CD4-positive, alpha-beta T cell (primary cell): Measurements from ENCODE around the gene EML6. TPM values are rescaled to one million over a fixed set of nuclear protein-coding genes. Genes with fewer than 3 reads are reported as not detected.

Experiments used
- ATAC-seq: fragments of 200-7000 bp; cut with Tn5 transposase; one replicate; pipeline ENCODE4 v1.10.0; 2022; ENCODE audit warnings: mild to moderate bottlenecking; ENCODE audit not compliant: poor library complexity
- CTCF ChIA-PET: fragments of 350-600 bp; sonication (Branson Sonifier 250); formaldehyde crosslinking; loops from one replicate; lab custom pipeline; 2021; ENCODE audit warnings: antibody characterized with exemption, inconsistent platforms; lab: Charles Lee
- POLR2A ChIA-PET: fragments of 350-600 bp; sonication (Branson Sonifier 250); formaldehyde crosslinking; loops from one replicate; lab custom pipeline; 2021; ENCODE audit warnings: antibody characterized with exemption, inconsistent platforms; lab: Charles Lee
- DNase-seq, 14 experiments: peaks; one replicate each; pipeline ENCODE4 v3.0.0-alpha.2; 2013 to 2020; ENCODE audit warnings: mixed read lengths in 2 of 14
- H3K27ac ChIP-seq, 2 donors: one replicate each; pipeline versions ENCODE4 v1.5.1 to v1.7.0; 2013; ENCODE audit warnings: low read length in 2 of 2, low read depth in 1 of 2, mild to moderate bottlenecking in 1 of 2
- H3K27me3 ChIP-seq, 2 experiments: 1 replicate in 1 of 2; 2 replicates in 1 of 2; pipeline versions ENCODE4 v1.6.1 to v1.7.0; 2013; ENCODE audit warnings: low read length in 2 of 2, control low read depth in 1 of 2, mild to moderate bottlenecking in 1 of 2, moderate library complexity in 1 of 2; ENCODE audit not compliant: insufficient read depth in 2 of 2, control insufficient read depth in 1 of 2
- H3K36me3 ChIP-seq: one replicate; pipeline ENCODE4 v1.6.1; 2013; ENCODE audit warnings: low read length, control low read depth; ENCODE audit not compliant: insufficient read depth
- H3K4me1 ChIP-seq: one replicate; pipeline ENCODE4 v1.6.1; 2013; ENCODE audit warnings: low read length, control low read depth; ENCODE audit not compliant: insufficient read depth
- H3K4me3 ChIP-seq: one replicate; pipeline ENCODE4 v1.5.1; 2013; ENCODE audit warnings: mild to moderate bottlenecking, low read length, moderate library complexity
- H3K9me3 ChIP-seq, 2 experiments: 1 replicate in 1 of 2; 2 replicates in 1 of 2; pipeline versions ENCODE4 v1.6.1 to v1.7.0; 2013; ENCODE audit warnings: low read length in 2 of 2, mild to moderate bottlenecking in 2 of 2, control low read depth in 1 of 2, moderate library complexity in 1 of 2; ENCODE audit not compliant: control insufficient read depth in 1 of 2, insufficient read depth in 1 of 2
- H3K27ac Mint-ChIP-seq: one replicate; pipeline ENCODE4 v1.8.0; 2020; ENCODE audit warnings: mixed read lengths
- H3K27me3 Mint-ChIP-seq: one replicate; pipeline ENCODE4 v1.8.0; 2021; ENCODE audit warnings: mixed read lengths
- H3K36me3 Mint-ChIP-seq: one replicate; pipeline ENCODE4 v1.8.0; 2021; ENCODE audit warnings: low read depth, mixed read lengths
- H3K4me1 Mint-ChIP-seq: one replicate; pipeline ENCODE4 v1.8.0; 2021; ENCODE audit warnings: low read depth, mixed read lengths
- H3K4me3 Mint-ChIP-seq: one replicate; pipeline ENCODE4 v1.8.0; 2020; ENCODE audit warnings: mild to moderate bottlenecking, mixed read lengths
- H3K9me3 Mint-ChIP-seq: one replicate; pipeline ENCODE4 v1.8.0; 2020; ENCODE audit warnings: mixed read lengths
- intact Hi-C, 2 experiments: fragments of 100-400 bp; cut with DNase I in 1 of 2; cut with micrococcal nuclease in 1 of 2; formaldehyde crosslinking; loops; one replicate each; pipeline versions ENCODE4 v1.15.1 to v1.9.0; 2023 to 2025; cut with DNase I, micrococcal nuclease
- total RNA-seq, 174 experiments: library from RNA in 2 of 174; stranded (reverse) in 2 of 174; gene quantifications; one replicate each; pipeline ENCODE4 v1.2.3 and lab custom pipeline; 2021 to 2026
- TF ChIP-seq, protein P1 (sequence below): fragments of 200-600 bp; IDR thresholded peaks from one replicate; pipeline ENCODE4 v1.8.0; 2022; ENCODE audit warnings: antibody characterized with exemption, mild to moderate bottlenecking

Gene EML6
- total RNA-seq, 2 experiments from 2014 or later: 0.22 to 0.34 TPM

DNA sequence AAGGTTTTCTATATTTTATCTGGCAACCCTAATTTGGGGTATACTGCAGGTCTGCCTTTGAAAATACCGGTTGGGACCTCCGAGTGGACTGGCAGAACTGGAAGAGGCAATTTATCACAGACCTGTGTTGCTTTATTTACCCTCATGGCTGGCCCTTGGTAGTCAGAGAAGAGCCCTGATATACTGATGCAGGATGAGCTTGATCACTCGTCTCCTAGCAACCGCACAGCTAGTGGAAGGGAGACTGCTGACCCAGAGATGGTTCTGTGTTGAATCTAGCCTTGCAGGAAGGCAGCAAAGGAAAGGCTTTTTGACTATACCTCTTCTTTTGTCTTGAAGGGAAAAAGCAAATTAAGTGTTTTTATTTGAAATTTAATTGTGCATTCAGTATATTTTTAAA, 154.7 kb downstream of the EML6 start:
- no peak overlapping the region for H3K27ac ChIP-seq
- ATAC-seq (no peak), DNase-seq (no peak)
- ChIA-PET POLR2A (no interaction called here), CTCF (no interaction called here)
- Mint-ChIP-seq H3K27me3 (no peaks in the 10 kb centered on the region), H3K27ac (no peak overlapping the region), H3K9me3 (no peaks in the 10 kb centered on the region), H3K4me3 (no peak overlapping the region), H3K4me1 (no peaks in the 10 kb centered on the region), H3K36me3 (no peaks in the 10 kb centered on the region)
- no peak overlapping the region for H3K4me3 ChIP-seq
- no peaks in the 10 kb centered on the region for H3K27me3 ChIP-seq
- H3K9me3 ChIP-seq: no peaks in the 10 kb centered on the region
- no peaks in the 10 kb centered on the region for H3K4me1 ChIP-seq
- H3K36me3 ChIP-seq: no peaks in the 10 kb centered on the region
- intact Hi-C loops: no loop called here
- TF ChIP-seq, protein P1, sequence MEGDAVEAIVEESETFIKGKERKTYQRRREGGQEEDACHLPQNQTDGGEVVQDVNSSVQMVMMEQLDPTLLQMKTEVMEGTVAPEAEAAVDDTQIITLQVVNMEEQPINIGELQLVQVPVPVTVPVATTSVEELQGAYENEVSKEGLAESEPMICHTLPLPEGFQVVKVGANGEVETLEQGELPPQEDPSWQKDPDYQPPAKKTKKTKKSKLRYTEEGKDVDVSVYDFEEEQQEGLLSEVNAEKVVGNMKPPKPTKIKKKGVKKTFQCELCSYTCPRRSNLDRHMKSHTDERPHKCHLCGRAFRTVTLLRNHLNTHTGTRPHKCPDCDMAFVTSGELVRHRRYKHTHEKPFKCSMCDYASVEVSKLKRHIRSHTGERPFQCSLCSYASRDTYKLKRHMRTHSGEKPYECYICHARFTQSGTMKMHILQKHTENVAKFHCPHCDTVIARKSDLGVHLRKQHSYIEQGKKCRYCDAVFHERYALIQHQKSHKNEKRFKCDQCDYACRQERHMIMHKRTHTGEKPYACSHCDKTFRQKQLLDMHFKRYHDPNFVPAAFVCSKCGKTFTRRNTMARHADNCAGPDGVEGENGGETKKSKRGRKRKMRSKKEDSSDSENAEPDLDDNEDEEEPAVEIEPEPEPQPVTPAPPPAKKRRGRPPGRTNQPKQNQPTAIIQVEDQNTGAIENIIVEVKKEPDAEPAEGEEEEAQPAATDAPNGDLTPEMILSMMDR: no peak

DNA sequence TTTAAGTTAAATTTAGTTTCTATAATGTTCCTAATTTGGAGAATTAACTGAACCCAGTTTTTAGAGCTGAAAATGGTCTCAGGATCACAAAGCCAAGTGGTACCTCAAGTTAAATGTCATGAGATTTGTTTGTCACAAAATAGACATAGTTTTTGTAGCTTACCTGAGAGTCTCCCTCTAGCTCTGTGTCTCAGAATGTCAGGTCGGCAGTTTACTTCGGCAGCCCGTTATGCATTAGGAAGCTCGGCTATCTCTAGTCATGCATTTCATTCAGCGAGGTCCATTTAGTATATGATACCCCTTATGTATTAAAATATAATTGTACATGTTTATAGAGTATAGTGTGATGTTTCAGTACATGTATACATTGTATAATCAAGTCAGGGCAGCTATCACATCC, 155.6 kb downstream of the EML6 start:
- H3K27ac Mint-ChIP-seq: no peak overlapping the region
- Histone ChIP-seq H3K27me3 (no peaks in the 10 kb centered on the region), H3K4me3 (no peak overlapping the region), H3K4me1 (no peaks in the 10 kb centered on the region), H3K9me3 (no peaks in the 10 kb centered on the region), H3K36me3 (no peaks in the 10 kb centered on the region), H3K27ac (no peak overlapping the region)
- no peaks in the 10 kb centered on the region for H3K9me3 Mint-ChIP-seq
- TF ChIP-seq, protein P1: no peak
- ATAC-seq: no peak
- intact Hi-C loops: no loop called here
- DNase-seq: no peak
- no peaks in the 10 kb centered on the region for H3K4me1 Mint-ChIP-seq
- H3K27me3 Mint-ChIP-seq: no peaks in the 10 kb centered on the region
- H3K4me3 Mint-ChIP-seq: no peak overlapping the region
- CTCF ChIA-PET: no interaction called here
- POLR2A ChIA-PET: no interaction called here
- H3K36me3 Mint-ChIP-seq: no peaks in the 10 kb centered on the region

DNA sequence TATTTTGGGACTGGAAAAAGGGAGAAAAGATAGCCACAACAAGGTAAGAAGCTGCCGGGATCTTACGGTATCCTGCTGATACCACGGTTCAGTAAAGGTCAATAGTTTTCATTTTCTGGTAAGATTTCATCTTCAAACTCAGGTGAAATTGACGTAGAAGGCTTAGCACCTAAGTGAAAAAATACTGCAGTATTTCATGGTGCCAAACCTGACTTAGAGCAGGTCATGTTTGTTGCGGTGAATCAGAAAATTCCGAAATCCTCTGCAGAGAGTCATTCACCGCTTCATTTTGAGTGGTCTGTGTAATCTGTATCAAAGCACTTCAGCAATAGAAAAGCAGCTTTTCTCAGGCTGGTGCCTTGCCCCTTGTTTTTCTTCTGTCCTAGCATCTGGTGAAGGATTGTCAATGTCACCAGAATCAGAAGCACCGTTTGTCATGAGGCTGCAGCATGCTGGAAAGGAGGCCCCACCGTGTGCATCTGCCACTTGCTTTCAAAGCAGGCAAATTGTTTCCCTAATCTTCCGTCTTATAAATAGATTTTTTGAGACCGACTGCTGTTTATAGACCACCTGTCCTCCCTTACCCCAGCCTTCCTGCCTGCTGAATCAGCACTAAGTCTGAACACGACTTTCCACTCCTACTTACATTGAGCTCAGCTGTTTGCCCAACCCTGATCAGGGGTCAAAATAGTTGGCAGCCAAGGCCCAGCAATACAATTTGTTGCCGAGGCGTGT, 156.3 kb downstream of the EML6 start:
- no peaks in the 10 kb centered on the region for H3K4me1 ChIP-seq
- H3K4me1 Mint-ChIP-seq: no peaks in the 10 kb centered on the region
- intact Hi-C loops: no loop called here
- ATAC-seq (no peak), DNase-seq (no peak)
- no peaks in the 10 kb centered on the region for H3K36me3 ChIP-seq
- POLR2A ChIA-PET: no interaction called here
- CTCF ChIA-PET: interaction anchor here (1.3 kb wide), 1 partner anchor 304 kb away, joined by 3 read pairs; no protein-coding TSS in a partner anchor
- no peaks in the 10 kb centered on the region for H3K9me3 Mint-ChIP-seq
- no peak overlapping the region for H3K4me3 ChIP-seq
- no peak overlapping the region for H3K27ac Mint-ChIP-seq
- H3K27ac ChIP-seq: no peak overlapping the region
- H3K4me3 Mint-ChIP-seq: no peak overlapping the region
- H3K27me3 Mint-ChIP-seq: no peaks in the 10 kb centered on the region
- no peaks in the 10 kb centered on the region for H3K27me3 ChIP-seq
- H3K9me3 ChIP-seq: no peaks in the 10 kb centered on the region
- H3K36me3 Mint-ChIP-seq: no peaks in the 10 kb centered on the region
- TF ChIP-seq, protein P1: no peak
